GM18526 (cell line): ENCODE measurements around the gene DENND1B.

Experiments
- POLR2A ChIP-seq: IDR thresholded peaks from 3 replicates; pipeline ENCODE4 v1.6.1; 2011; ENCODE audit not compliant: insufficient read length; ENCODE audit errors: extremely low read depth

Gene DENND1B

DNA sequence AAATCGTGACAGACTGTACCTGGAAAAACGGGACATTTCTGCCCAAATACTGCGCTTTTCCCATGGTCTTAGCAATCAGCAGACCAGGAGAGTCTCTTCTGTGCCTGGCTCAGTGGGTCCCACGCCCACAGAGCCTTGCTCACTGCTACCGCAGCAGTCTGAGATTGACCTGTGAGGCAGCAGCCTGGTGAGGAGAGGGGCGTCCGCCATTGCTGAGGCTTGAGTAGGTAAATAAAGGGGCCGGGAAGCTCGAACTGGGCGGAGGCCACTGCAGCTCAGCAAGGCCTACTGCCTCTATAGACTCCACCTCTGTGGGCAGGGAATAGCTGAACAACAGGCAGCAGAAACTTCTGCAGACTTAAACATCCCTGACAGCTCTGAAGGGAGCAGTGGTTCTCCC, 203.1 kb downstream of the DENND1B start:
- no peak for TF ChIP-seq POLR2A

DNA sequence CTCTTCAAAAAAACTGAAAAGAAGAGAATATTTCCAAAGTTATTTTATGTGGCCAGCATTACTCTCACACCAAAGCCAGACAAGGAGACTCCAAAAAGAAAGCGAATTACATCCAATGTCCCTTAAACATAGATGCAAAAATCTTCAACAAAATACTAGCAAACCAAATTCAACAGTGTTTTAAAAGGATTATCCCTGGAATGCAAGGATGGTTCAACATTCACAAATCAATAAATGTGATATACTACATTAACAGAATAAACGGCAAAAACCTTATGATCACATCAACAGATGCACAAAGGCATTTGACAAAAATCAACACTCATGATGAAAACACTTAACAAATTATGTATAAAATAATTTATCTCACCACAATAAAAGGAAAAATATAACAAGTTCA, 207.8 kb downstream of the DENND1B start:
- TF ChIP-seq POLR2A: no peak

DNA sequence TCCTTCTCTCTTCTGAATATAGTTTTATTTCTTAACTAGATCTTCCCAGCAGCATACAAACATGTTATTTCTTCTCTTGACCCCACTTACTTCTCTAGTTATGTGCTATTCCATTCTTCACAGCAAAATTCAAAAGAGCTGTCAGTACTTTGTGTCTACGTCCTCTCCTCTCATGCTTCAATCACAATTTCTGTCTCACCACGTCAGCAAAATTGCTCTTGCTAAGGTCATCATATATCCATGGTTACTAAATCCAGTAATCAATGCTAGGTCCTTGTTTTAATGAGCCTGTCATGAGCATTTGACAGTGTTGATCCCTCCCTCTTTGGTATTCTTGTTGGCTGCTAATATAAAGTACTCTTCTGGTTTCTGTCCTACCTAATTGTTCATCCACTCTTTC, 214.2 kb downstream of the DENND1B start:
- TF ChIP-seq POLR2A: no peak

DNA sequence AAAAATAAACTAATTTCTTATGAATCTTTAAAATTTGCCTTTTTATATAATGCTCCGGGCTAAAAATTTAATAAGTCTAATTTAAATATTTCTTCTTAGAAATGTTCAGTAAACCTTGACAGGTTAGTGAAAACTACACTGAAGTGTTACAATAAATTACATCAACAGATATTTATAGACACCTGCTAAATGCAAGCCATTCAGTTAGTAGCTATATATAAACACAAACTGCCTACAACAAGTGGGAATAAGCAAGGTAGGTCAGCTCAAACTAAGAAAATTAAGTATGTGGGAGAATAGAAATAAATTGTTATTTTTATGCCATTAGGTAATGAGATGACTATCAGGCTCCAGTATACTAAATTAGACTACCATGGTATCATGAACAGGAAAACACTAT, 215.6 kb downstream of the DENND1B start:
- no peak for TF ChIP-seq POLR2A

DNA sequence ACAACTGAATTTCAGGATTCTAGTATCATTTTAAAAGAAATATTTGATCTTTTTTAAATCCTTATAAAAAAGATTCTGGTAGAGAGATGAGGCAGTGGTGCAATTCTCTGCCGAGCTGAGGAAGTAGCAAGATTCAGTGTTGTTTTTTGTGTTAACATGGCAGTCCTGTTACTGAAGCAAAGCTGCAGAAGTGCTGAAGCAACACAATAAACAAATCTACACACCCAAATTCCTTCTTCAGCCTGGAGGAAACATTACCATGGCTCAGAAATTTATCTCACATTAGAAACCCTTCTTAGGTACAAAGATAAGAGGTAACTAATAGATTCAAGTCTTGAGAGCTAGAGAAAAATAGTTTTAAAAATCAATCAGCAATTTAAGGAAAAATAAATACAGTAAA, 216.0 kb downstream of the DENND1B start:
- no peak for TF ChIP-seq POLR2A

DNA sequence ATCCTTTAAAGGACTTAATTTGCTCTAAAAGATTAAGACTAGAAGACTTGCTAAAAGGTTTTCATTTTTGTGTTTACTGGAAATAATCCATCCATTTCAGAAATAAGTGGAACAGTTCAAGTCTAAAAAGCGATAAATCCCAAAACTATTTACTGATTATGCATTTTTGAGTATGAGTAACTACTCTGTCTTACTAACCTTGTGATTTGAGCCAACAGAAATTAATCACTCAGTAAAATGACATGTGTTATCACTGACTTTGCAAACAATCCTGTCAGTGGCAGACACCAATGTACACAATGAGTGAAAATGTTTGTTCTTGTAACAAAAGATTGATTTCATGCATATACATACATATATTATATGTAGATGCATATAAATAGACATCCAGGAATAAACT, 218.0 kb downstream of the DENND1B start:
- no peak for TF ChIP-seq POLR2A

DNA sequence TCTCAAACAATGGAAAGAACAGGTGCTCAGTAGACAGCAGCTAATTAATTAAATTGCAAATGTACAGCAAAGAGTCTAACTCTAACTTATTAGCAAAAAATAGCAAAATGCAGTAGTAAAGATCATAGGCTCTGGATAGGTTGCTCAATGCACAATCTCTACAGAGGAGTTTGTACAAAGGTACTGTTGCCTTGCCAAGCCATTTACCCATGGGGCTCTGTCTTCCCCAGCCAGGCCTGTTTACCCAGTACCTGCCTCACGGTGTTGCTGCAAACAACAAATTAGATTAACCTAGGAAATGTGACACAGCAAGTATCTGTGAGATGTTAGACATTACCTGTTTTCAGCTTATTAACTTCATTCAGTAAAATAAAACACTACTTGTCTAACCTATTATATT, 222.0 kb downstream of the DENND1B start:
- no peak for TF ChIP-seq POLR2A

DNA sequence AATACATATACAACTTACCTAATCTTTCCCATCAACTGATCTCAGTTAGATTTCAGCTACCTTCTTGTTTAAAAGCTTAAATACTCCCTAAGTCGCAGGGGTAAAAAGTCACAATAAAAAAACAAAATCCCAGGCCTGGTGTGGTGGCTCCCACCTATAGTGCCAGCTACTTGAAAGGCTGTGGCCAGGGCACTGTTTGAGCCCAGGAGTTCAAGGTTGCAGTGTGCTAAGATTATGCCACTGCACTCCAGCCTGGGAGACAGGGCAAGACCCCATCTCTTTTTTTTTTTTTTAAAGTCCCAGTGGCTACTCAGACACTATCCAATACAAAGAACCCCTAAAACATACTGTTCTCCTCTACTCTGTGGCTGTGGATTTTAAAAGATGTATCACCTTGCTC, 228.3 kb downstream of the DENND1B start:
- TF ChIP-seq POLR2A: no peak

DNA sequence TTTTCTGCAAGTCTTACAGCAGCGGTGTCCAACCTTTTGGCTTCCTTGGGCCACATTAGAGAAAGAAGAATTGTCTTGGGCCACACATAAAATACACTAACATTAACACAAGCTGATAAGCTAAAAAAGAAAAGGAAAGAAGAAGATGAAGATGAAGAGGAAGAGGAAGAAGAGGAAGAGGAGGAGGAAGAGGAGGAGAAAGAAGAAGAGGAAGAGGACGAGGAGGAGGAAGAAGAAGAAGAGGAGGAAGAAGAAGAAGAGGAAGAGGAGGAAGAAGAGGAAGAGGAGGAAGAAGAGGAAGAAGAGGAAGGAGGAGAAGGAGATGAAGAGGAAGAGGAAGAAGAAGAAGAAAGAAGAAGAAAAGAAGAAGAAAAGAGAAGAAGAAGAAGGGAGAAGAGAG, 230.7 kb downstream of the DENND1B start:
- no peak for TF ChIP-seq POLR2A

DNA sequence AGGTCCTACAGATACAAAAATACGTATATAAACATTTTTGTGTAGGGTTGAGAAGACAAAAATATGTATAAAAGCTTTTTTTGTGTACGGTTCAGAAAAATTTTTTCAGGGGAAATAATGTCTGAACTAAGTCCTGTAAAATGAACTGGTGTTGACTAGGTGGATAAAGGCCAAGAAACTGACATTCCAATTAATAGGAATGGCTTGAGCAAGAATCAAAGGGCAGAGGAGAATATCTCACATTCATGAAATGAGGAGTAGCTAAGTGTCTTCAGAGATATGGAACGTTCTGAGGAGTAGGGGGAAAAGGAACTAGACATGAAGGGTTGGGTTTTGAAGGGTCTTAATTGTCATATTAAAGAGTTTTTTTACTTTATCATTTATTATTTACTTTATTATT, 231.2 kb downstream of the DENND1B start:
- no peak for TF ChIP-seq POLR2A

DNA sequence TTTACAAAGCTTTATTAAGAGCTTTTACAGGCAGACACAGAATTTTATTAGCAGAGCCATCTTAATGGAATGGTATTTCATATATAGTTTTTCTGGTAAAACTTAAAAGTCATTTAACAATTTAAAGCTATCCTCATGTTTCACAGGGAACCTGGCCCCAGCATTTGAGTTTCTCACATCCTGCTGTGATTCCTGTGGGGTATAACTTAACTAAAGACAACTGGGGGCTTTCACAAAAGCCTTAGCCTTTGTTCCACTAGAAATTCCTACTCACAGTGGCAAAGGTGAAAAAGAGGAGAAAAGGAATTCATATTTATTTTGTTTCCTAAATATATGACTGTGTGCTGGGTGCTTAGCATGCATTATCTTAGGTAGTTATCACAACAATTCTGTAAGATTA, 233.9 kb downstream of the DENND1B start:
- no peak for TF ChIP-seq POLR2A

DNA sequence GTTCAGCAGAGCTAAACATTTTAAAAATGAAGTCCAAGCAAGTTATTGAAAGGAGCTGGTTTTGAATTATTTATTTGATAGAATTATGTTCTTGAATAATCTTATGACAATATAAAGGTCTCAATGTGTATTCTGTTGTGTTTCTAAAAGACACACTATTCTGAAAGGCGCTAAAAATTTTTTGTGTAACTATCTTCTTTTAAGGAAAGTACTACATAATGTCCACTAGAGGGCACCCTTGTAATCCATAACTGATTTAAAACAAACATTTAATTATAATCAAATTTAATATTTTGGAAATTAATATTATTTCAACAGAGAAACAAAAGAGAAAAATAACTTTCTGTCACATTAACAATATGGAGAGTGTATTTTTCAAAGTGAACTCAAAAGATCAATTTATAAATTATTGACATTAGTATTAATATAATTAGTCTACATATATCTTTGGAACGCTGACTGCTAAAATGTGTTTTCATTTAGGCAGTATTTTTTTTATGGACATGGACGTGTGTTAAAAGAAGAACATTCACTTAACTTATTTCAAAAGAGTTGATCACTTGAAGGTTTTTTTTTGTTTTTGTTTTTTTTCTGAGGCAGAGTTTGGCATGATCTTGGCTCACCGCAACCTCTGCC, 248.4 kb downstream of the DENND1B start:
- TF ChIP-seq POLR2A: no peak

DNA sequence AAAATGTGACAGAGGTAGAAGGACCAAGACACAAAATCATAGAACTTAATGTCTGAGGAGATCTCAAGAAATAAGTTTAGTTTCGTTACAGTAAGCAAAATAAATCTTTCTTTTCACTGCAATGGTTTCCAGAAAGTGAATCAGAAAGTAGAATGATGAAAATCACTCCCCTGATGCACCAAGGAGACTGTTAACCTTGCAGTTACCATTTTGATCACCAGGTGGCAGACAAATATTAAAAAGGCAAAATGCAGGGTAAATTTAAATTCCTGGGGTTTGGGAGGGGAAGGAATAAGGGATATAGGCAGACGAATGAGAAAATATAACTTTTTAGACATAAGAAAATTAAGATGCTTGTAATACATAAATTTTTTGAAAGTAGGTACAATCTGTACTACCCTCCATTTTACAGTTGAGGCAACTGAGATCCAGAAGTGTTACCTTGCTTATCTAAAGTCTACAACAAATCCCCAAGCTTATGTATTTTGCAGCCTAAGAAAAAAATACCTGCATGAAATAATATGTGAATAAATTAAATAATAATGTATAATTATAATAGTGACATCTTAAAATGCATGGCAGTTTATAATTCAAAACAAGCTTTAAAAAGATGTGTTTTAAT, 254.1 kb downstream of the DENND1B start:
- no peak for TF ChIP-seq POLR2A

DNA sequence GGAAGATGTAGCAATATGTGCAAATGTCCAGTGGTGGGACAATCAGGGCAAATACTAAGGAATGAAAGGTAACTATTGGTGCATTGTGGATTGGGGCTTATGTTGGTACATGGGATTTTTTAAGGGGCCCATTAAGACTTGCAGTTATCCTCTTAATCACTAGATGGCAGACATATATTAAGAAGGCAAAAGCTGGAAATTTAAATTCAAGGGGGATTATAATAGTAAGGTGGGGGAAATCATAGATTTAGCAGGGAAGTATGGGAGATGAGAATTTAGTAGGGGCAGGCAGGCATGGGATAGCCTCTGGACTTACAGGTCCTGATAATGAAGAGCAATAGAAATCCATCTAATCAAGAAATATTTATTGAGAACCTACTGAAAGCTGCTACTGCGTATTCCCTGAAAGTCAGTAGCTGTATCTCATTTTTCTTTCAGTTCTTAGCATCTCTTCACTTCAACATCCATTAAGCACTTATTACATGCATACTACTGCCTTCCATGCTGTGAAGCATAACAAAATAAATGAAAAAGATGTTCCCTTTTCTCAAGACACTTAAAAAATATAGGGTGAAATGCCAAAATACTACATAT, 255.4 kb downstream of the DENND1B start:
- TF ChIP-seq POLR2A: no peak

DNA sequence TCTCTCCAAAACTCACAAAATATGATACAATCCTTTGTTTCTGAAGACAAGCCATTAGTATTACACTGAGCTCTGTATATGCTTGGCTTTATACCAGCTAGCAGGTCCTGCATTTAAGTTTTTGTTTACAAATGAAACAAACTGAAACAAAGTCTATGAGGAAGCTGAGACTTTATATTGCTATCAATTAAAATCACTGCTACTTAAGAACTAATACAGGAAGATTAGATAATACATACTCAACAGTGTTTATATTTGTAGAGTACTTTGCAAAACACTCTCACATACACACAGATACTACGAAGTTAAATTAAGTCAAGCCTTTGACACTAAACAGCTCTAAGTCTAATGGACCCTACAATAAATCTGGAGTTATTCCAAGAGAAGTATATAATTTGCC, 259.9 kb downstream of the DENND1B start:
- TF ChIP-seq POLR2A: no peak

DNA sequence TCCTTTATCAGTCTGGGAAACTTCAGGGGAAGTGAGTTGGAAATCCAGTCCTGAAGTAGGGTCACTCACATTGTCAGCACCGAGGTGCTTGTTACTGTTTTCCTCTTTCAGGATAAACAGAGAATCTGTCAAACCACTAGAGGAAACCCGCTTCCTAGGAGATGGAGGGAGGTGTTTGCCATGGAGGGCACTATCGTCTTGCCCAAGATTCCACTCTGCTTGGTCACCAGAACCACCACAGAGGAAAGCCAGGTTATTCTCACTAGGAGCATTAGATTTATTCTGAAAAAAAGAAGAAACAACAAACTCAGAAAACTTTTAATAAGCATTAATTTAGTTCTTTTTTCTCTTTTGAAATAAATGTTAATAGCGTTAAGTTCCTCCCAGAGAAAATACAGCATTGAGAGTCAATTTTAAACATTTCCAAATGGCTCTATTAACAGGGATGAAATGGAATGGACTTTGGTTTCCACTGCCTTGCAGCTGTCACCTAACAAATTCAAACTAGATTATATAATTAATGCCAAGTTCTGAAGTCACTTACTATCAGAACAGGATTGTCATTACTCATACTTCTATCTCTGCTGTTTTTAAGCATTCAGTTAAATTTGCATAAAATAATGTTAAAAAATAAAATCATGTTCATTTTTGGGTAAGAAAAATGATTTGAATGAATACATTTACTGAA, 264.4 kb downstream of the DENND1B start:
- TF ChIP-seq POLR2A: no peak

DNA sequence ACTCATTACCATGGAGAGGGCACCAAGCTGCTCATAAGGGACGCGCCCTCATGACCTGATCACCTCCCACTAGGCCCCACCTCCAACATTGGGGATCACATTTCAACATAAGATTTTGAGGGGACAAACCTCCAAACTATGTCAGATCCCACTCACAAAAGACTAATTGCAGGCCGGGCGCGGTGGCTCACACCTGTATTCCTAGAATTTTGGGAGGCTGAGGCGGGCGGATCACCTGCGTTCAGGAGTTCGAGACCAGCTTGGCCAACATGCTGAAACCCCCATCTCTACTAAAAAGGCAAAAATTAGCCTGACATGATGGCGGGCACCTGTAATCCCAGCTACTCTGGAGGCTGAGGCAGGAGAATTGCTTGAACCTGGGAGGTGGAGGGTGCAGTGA, 278.6 kb downstream of the DENND1B start:
- TF ChIP-seq POLR2A: no peak

DNA sequence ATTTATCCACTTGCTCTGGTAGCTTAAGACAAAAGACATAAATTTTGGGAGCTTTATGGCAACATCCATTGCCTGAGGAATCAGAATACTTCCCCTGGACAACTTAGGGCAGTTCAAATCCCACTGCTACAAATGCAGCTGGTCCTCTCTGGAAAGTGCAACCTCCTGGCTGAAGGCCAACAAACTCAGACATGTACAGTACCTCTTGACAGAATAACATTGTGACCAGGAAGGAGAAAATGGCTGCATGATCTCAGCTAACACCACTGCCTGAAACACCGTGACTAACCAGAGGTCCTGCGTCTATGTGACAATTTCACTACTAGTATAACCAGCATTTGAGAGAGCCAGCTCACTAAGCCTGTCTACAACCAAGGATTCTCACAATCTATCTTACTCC, 288.3 kb downstream of the DENND1B start:
- TF ChIP-seq POLR2A: no peak
